ENCODE results near the gene CACNA1E. TPM values are rescaled to one million over a fixed set of nuclear protein-coding genes. Genes with fewer than 3 reads are reported as not detected.

Gene CACNA1E
- total and polyA plus RNA-seq, 2 of the 13 experiments (the other 11 are each of a cell fraction or from before 2014, with no cell fraction given) = not detected

GRCh38 chr1:181448461-181448860 lies 34.9 kb upstream of the CACNA1E start:
- ATAC-seq (no peak), DNase-seq (ENCODE audit: low spot score) (no peak), FAIRE-seq (no peak)
- Histone ChIP-seq H3K27ac (ENCODE audit: extremely low read length, insufficient read depth, low read length) (no peak overlapping the region), H3K79me2 (ENCODE audit: insufficient read depth, low read length) (no peaks in the 10 kb centered on the region), H3K9ac (ENCODE audit: insufficient read depth, low read depth, low read length) (no peak overlapping the region), H3K27me3 (ENCODE audit: control insufficient read depth in 1 of 2, insufficient read depth in 2 of 2, low read length in 2 of 2) (no peaks in the 10 kb centered on the region; a peak in 1 of 5 replicates), H3K36me3 (replicated peaks in 1 of 2; ENCODE audit: control insufficient read depth in 1 of 2, insufficient read depth in 2 of 2, low read length in 2 of 2) (no peaks in the 10 kb centered on the region), H4K20me1 (ENCODE audit: insufficient read depth, low read length) (no peaks in the 10 kb centered on the region), H3K9me3 (ENCODE audit: low read length) (no peaks in the 10 kb centered on the region), H3K4me3 (replicated peaks in 1 of 3; ENCODE audit: insufficient read depth in 1 of 3, low read depth in 2 of 3, low read length in 3 of 3) (no peak overlapping the region), H3K4me2 (ENCODE audit: low read depth, low read length) (no peak overlapping the region), H2AFZ (ENCODE audit: low read length) (no peak overlapping the region), H3K4me1 (ENCODE audit: insufficient read depth, low read length) (no peaks in the 10 kb centered on the region)
- in situ Hi-C loops (cut with HindIII; ENCODE audit: extremely low pct_ligation_motif_present, low pct_unique_long_range_greater_than_20kb) = no loop called here
- no TSS peak for BruUV-seq (replicated peaks)
- ChIA-PET CTCF (ENCODE audit: low intra/inter-chr PET ratio, low total read pairs) (no interaction called here), POLR2A (no interaction called here)
- intact Hi-C loops (cut with micrococcal nuclease; ENCODE audit: unreplicated experiment) = no loop called here
- no peak for TF ChIP-seq KLF13 (CRISPR knock-in tag; IDR thresholded peaks at IDR 0.05)
- TF ChIP-seq, protein P1, sequence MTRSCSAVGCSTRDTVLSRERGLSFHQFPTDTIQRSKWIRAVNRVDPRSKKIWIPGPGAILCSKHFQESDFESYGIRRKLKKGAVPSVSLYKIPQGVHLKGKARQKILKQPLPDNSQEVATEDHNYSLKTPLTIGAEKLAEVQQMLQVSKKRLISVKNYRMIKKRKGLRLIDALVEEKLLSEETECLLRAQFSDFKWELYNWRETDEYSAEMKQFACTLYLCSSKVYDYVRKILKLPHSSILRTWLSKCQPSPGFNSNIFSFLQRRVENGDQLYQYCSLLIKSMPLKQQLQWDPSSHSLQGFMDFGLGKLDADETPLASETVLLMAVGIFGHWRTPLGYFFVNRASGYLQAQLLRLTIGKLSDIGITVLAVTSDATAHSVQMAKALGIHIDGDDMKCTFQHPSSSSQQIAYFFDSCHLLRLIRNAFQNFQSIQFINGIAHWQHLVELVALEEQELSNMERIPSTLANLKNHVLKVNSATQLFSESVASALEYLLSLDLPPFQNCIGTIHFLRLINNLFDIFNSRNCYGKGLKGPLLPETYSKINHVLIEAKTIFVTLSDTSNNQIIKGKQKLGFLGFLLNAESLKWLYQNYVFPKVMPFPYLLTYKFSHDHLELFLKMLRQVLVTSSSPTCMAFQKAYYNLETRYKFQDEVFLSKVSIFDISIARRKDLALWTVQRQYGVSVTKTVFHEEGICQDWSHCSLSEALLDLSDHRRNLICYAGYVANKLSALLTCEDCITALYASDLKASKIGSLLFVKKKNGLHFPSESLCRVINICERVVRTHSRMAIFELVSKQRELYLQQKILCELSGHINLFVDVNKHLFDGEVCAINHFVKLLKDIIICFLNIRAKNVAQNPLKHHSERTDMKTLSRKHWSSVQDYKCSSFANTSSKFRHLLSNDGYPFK (CRISPR knock-in tag; IDR thresholded peaks at IDR 0.05; ENCODE audit: borderline replicate concordance) = no peak
- no peak for TF ChIP-seq ZNF878 (CRISPR knock-in tag; IDR thresholded peaks at IDR 0.05)
- WGBS (ENCODE audit: low lambda C conversion rate) = 11% methylated on average over 2 of the region's 3 CpGs

DNA sequence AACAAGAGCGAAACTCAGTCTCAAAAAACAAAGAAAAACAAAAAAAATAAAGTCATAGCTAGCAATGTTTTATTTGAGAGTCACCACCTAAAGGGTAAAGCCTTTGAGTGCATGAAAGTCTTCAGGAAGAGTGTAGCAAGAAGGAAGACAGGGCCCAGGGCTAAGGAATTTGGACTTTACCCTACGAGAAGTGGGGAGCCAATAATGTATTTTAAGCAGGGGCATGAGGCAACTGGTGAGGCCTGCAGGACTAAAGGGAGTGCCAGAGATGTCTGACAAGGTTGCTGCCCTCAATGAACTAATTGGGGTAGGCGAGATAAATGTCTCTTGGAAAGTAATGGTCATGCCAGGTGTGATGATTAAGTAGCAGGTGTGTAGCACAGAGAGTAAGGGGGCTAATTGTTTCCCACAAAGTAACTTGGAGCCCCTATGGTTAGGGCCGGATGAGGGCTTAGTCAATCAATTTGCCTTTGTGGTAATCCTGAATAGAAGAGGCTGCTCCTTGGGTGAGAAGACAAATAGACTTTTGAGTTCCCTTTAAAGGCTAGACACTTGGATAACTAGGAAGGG lies 31.6 kb upstream of the CACNA1E start:
- ATAC-seq (no peak), DNase-seq (ENCODE audit: low spot score) (no peak), FAIRE-seq (no peak)
- in situ Hi-C loops (cut with HindIII; ENCODE audit: extremely low pct_ligation_motif_present, low pct_unique_long_range_greater_than_20kb) (no loop called here), intact Hi-C loops (cut with micrococcal nuclease; ENCODE audit: unreplicated experiment) (no loop called here)
- H3K9ac ChIP-seq (ENCODE audit: insufficient read depth, low read depth, low read length) = no peak overlapping the region
- H3K27me3 ChIP-seq (ENCODE audit: control insufficient read depth in 1 of 2, insufficient read depth in 2 of 2, low read length in 2 of 2) = no peaks in the 10 kb centered on the region; a peak in 1 of 5 replicates
- BruUV-seq (replicated peaks) = no TSS peak
- no peaks in the 10 kb centered on the region for H3K4me1 ChIP-seq (ENCODE audit: insufficient read depth, low read length)
- no peak overlapping the region for H2AFZ ChIP-seq (ENCODE audit: low read length)
- H3K27ac ChIP-seq (ENCODE audit: extremely low read length, insufficient read depth, low read length) = no peak overlapping the region
- no peaks in the 10 kb centered on the region for H3K9me3 ChIP-seq (ENCODE audit: low read length)
- 9% methylated on average over 4 of the region's 4 CpGs for WGBS (ENCODE audit: low lambda C conversion rate)
- no peak overlapping the region for H3K4me2 ChIP-seq (ENCODE audit: low read depth, low read length)
- no peaks in the 10 kb centered on the region for H3K36me3 ChIP-seq (replicated peaks in 1 of 2; ENCODE audit: control insufficient read depth in 1 of 2, insufficient read depth in 2 of 2, low read length in 2 of 2)
- H4K20me1 ChIP-seq (ENCODE audit: insufficient read depth, low read length) = no peaks in the 10 kb centered on the region
- H3K4me3 ChIP-seq (replicated peaks in 1 of 3; ENCODE audit: insufficient read depth in 1 of 3, low read depth in 2 of 3, low read length in 3 of 3) = no peak overlapping the region
- ChIA-PET CTCF (ENCODE audit: low intra/inter-chr PET ratio, low total read pairs) (no interaction called here), POLR2A (no interaction called here)
- no peaks in the 10 kb centered on the region for H3K79me2 ChIP-seq (ENCODE audit: insufficient read depth, low read length)
- TF ChIP-seq MTA1 (CRISPR knock-in tag; IDR thresholded peaks at IDR 0.05; ENCODE audit: borderline replicate concordance) = no peak
- TF ChIP-seq ZFY (CRISPR knock-in tag; IDR thresholded peaks at IDR 0.05) = no peak
- TF ChIP-seq PHF5A (CRISPR knock-in tag; IDR thresholded peaks at IDR 0.05; ENCODE audit: low read depth, unreplicated experiment) = no peak
- TF ChIP-seq CENPX (CRISPR knock-in tag; IDR thresholded peaks at IDR 0.05) = no peak
- TF ChIP-seq ZNF468 (CRISPR knock-in tag; IDR thresholded peaks at IDR 0.05) = no peak
- TF ChIP-seq, protein P2, sequence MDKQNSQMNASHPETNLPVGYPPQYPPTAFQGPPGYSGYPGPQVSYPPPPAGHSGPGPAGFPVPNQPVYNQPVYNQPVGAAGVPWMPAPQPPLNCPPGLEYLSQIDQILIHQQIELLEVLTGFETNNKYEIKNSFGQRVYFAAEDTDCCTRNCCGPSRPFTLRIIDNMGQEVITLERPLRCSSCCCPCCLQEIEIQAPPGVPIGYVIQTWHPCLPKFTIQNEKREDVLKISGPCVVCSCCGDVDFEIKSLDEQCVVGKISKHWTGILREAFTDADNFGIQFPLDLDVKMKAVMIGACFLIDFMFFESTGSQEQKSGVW (CRISPR knock-in tag; IDR thresholded peaks at IDR 0.05; ENCODE audit: borderline replicate concordance) = no peak
- no peak for TF ChIP-seq ZNF589 (CRISPR knock-in tag; conservative IDR thresholded peaks at IDR 0.05)

Data from HepG2 (cell line).